Prostate gland (tissue), 2 donors: ENCODE results near the gene PLA2G4A.
"Not testable (repeated sequence)": the region's sequence is repeated elsewhere in the genome, so short reads cannot be mapped to it uniquely, and the experiment has no call there.

Source experiments
- POLR2A ChIP-seq: fragments of 450-650 bp; IDR thresholded peaks from one replicate; pipeline ENCODE4 v1.6.1; 2016; ENCODE audit warnings: antibody characterized with exemption, mild to moderate bottlenecking
- TF ChIP-seq, protein P1 (sequence below), 4 experiments: fragments of 200-600 bp in 2 of 4; fragments of 450-650 bp in 2 of 4; sonication (generic) in 2 of 4; IDR thresholded peaks; 1 replicate in 3 of 4; 2 replicates in 1 of 4; pipeline ENCODE4 v1.5.1; 2016 to 2019; ENCODE audit warnings: antibody characterized with exemption in 4 of 4, mild to moderate bottlenecking in 2 of 4, moderate library complexity in 2 of 4

GRCh38 chr1:186922814-186923213, 94.1 kb downstream of the PLA2G4A start:
- TF ChIP-seq, protein P1, sequence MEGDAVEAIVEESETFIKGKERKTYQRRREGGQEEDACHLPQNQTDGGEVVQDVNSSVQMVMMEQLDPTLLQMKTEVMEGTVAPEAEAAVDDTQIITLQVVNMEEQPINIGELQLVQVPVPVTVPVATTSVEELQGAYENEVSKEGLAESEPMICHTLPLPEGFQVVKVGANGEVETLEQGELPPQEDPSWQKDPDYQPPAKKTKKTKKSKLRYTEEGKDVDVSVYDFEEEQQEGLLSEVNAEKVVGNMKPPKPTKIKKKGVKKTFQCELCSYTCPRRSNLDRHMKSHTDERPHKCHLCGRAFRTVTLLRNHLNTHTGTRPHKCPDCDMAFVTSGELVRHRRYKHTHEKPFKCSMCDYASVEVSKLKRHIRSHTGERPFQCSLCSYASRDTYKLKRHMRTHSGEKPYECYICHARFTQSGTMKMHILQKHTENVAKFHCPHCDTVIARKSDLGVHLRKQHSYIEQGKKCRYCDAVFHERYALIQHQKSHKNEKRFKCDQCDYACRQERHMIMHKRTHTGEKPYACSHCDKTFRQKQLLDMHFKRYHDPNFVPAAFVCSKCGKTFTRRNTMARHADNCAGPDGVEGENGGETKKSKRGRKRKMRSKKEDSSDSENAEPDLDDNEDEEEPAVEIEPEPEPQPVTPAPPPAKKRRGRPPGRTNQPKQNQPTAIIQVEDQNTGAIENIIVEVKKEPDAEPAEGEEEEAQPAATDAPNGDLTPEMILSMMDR (IDR thresholded peaks at IDR 0.05): not testable (repeated sequence)
- TF ChIP-seq POLR2A: not testable (repeated sequence)
